Liver (tissue), 9 donors: ENCODE results near the gene HS3ST4. TPM values are rescaled to one million over a fixed set of nuclear protein-coding genes. Genes with fewer than 3 reads are reported as not detected.

Experiments
- DNase-seq: peaks from one replicate; pipeline ENCODE4 v3.0.0-alpha.2; 2017; ENCODE audit warnings: low spot score
- H3K27ac ChIP-seq, 2 donors: one replicate each; pipeline ENCODE4 v1.7.0; 2013; ENCODE audit warnings: inconsistent platforms in 2 of 2, low read length in 2 of 2, control low read depth in 1 of 2, low read depth in 1 of 2, mild to moderate bottlenecking in 1 of 2
- H3K27me3 ChIP-seq, 4 donors: one replicate each; pipeline versions ENCODE4 v1.6.1 to v1.7.0; 2013; ENCODE audit warnings: low read length in 3 of 4, inconsistent platforms in 1 of 4, mild to moderate bottlenecking in 1 of 4, moderate library complexity in 1 of 4; ENCODE audit not compliant: control insufficient read depth in 4 of 4, insufficient read depth in 4 of 4
- H3K36me3 ChIP-seq, 4 donors: one replicate each; pipeline versions ENCODE4 v1.6.1 to v1.7.0; 2013; ENCODE audit warnings: low read length in 3 of 4, mild to moderate bottlenecking in 3 of 4, low read depth in 1 of 4, moderate library complexity in 1 of 4; ENCODE audit not compliant: control insufficient read depth in 4 of 4, insufficient read depth in 3 of 4
- H3K4me1 ChIP-seq, 4 donors: one replicate each; pipeline versions ENCODE4 v1.6.1 to v1.7.0; 2013; ENCODE audit warnings: low read length in 3 of 4, mild to moderate bottlenecking in 3 of 4, moderate library complexity in 1 of 4; ENCODE audit not compliant: control insufficient read depth in 4 of 4, insufficient read depth in 4 of 4
- H3K4me3 ChIP-seq, 3 donors: one replicate each; pipeline versions ENCODE4 v1.6.1 to v1.7.0; 2013; ENCODE audit warnings: low read length in 3 of 3, control low read depth in 1 of 3, low read depth in 1 of 3, mild to moderate bottlenecking in 1 of 3
- H3K9ac ChIP-seq, 2 donors: one replicate each; pipeline ENCODE4 v1.7.0; 2013; ENCODE audit warnings: low read length in 2 of 2, mild to moderate bottlenecking in 2 of 2, moderate library complexity in 2 of 2, control low read depth in 1 of 2, low read depth in 1 of 2
- H3K9me3 ChIP-seq, 4 donors: one replicate each; pipeline versions ENCODE4 v1.6.1 to v1.7.0; 2013; ENCODE audit warnings: low read length in 3 of 4; ENCODE audit not compliant: control insufficient read depth in 4 of 4
- EGR1 ChIP-seq, 2 donors: IDR thresholded peaks; 2 replicates each; pipeline ENCODE4 v1.6.1; 2016 to 2018; ENCODE audit warnings: antibody characterized with exemption in 2 of 2, low read depth in 2 of 2
- FOXA1 ChIP-seq: IDR thresholded peaks from 2 replicates; pipeline ENCODE4 v1.6.1; 2016; ENCODE audit warnings: antibody characterized with exemption
- FOXA2 ChIP-seq: IDR thresholded peaks from 2 replicates; pipeline ENCODE4 v1.6.1; 2016; ENCODE audit warnings: antibody characterized with exemption
- GABPA ChIP-seq, 2 donors: IDR thresholded peaks in 1 of 2; conservative IDR thresholded peaks in 1 of 2; 2 replicates each; pipeline ENCODE4 v1.6.1; 2016; ENCODE audit warnings: antibody characterized with exemption in 2 of 2, mild to moderate bottlenecking in 1 of 2, moderate library complexity in 1 of 2
- HNF4G ChIP-seq: IDR thresholded peaks from 2 replicates; pipeline ENCODE4 v1.6.1; 2016; ENCODE audit warnings: antibody characterized with exemption
- JUND ChIP-seq, 2 donors: IDR thresholded peaks; 2 replicates each; pipeline ENCODE4 v1.6.1; 2016; ENCODE audit warnings: antibody characterized with exemption in 2 of 2
- RAD21 ChIP-seq, 2 donors: IDR thresholded peaks; 2 replicates each; pipeline ENCODE4 v1.6.1; 2016; ENCODE audit warnings: antibody characterized with exemption in 2 of 2, mild to moderate bottlenecking in 2 of 2
- RXRA ChIP-seq, 2 donors: IDR thresholded peaks; 2 replicates each; pipeline ENCODE4 v1.6.1; 2017 to 2018; ENCODE audit warnings: antibody characterized with exemption in 2 of 2, mild to moderate bottlenecking in 1 of 2
- SP1 ChIP-seq: IDR thresholded peaks from 2 replicates; pipeline ENCODE4 v1.6.1; 2018; ENCODE audit warnings: antibody characterized with exemption, mild to moderate bottlenecking
- TAF1 ChIP-seq: conservative IDR thresholded peaks from 2 replicates; pipeline ENCODE4 v1.6.1; 2016; ENCODE audit warnings: antibody characterized with exemption, mild to moderate bottlenecking
- YY1 ChIP-seq: IDR thresholded peaks from 2 replicates; pipeline ENCODE4 v1.6.1; 2016; ENCODE audit warnings: antibody characterized with exemption, mild to moderate bottlenecking
- WGBS: extraction: QIAGEN DNeasy Blood & Tissue Kit; methylation state at CpG from one replicate; pipeline ENCODE4 v1.1.7; 2013; 5-methylcytosine and 5-hydroxymethylcytosine counted together
- polyA plus RNA-seq, 2 donors: library from polyadenylated mRNA; stranded (reverse) in 1 of 2; unstranded in 1 of 2; fragments of 200-250 nt in 1 of 2; fragments of >200 nt in 1 of 2; fragmentation: Nextera tagmentation in 1 of 2; extraction: Ambion mirVana in 1 of 2; gene quantifications; one replicate each; pipeline versions ENCODE4 v1.2.1 to v1.2.3, GENCODE V29; 2013 to 2015
- total RNA-seq, 2 donors: library from RNA; depleted of rRNA; stranded (reverse); fragments of >200 nt; gene quantifications; one replicate each; pipeline ENCODE4 v1.2.3, GENCODE V29; 2014
- TF ChIP-seq, protein P1 (sequence below): IDR thresholded peaks from 2 replicates; pipeline ENCODE4 v1.6.1; 2016; ENCODE audit warnings: antibody characterized with exemption, mild to moderate bottlenecking
- TF ChIP-seq, protein P2 (sequence below): IDR thresholded peaks from 2 replicates; pipeline ENCODE4 v1.6.1; 2016; ENCODE audit warnings: antibody characterized with exemption
- TF ChIP-seq, protein P3 (sequence below): IDR thresholded peaks from 2 replicates; pipeline ENCODE4 v1.6.1; 2016; ENCODE audit warnings: antibody characterized with exemption
- donor health status: healthy.
- donor health status: healthy.
- donor health status: healthy.
- donor health status: healthy.
- donor health status: healthy.

Gene HS3ST4
- total and polyA plus RNA-seq, 4 donors, result not detected

DNA sequence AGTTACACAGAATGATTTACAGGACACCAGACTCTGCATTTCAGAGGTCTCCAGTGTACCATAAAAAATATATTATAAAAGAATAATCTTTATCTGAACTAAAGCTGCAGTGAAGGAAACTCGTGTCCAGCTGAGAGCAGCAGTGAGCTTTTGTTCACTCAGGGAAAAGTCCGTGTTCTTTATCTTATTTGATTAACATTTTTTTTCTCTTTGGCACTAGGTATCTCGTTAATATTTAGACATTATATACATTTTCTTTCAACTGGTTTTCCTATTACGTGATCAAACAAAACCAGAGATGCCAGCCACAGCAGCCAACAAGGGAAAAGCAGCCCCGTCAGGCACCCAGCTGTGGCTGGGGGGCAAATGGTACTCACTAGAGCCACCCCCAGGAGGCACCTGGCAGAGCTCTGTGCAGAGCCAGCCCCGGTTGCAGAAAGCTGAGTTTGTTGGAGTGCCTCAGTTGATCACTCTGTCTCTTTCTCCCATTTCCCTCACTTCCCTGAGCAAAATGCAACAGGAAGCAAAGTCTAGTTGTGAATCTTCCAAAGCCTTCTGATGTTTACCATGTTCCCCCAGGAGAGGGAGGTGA is 1.1 kb upstream of the HS3ST4 start:
- no peak overlapping the region for H3K4me3 ChIP-seq
- no peak overlapping the region for H3K27ac ChIP-seq
- 14% methylated on average over 6 of the region's 6 CpGs for WGBS
- no peak overlapping the region for H3K9ac ChIP-seq
- no peaks in the 10 kb centered on the region for H3K36me3 ChIP-seq
- H3K27me3 ChIP-seq, result peaks cover 0 to 11% (median 8%) of the 10 kb centered on the region in 4 donors
- DNase-seq, result no peak
- H3K9me3 ChIP-seq, result no peaks in the 10 kb centered on the region
- peaks cover 2 to 15% (median 9%) of the 10 kb centered on the region in 4 donors for H3K4me1 ChIP-seq
- TF ChIP-seq FOXA2 (no peak), JUND (IDR thresholded peaks at IDR 0.05) (no peak), FOXA1 (no peak), SP1 (no peak), TAF1 (no peak), RXRA (IDR thresholded peaks at IDR 0.05) (no peak), HNF4G (no peak), EGR1 (IDR thresholded peaks at IDR 0.05; ENCODE audit: low read depth in 2 of 2) (no peak), GABPA (IDR thresholded peaks at IDR 0.05 in 1 of 2, conservative IDR thresholded peaks at IDR 0.05 in 1 of 2) (no peak)
- TF ChIP-seq, protein P1, sequence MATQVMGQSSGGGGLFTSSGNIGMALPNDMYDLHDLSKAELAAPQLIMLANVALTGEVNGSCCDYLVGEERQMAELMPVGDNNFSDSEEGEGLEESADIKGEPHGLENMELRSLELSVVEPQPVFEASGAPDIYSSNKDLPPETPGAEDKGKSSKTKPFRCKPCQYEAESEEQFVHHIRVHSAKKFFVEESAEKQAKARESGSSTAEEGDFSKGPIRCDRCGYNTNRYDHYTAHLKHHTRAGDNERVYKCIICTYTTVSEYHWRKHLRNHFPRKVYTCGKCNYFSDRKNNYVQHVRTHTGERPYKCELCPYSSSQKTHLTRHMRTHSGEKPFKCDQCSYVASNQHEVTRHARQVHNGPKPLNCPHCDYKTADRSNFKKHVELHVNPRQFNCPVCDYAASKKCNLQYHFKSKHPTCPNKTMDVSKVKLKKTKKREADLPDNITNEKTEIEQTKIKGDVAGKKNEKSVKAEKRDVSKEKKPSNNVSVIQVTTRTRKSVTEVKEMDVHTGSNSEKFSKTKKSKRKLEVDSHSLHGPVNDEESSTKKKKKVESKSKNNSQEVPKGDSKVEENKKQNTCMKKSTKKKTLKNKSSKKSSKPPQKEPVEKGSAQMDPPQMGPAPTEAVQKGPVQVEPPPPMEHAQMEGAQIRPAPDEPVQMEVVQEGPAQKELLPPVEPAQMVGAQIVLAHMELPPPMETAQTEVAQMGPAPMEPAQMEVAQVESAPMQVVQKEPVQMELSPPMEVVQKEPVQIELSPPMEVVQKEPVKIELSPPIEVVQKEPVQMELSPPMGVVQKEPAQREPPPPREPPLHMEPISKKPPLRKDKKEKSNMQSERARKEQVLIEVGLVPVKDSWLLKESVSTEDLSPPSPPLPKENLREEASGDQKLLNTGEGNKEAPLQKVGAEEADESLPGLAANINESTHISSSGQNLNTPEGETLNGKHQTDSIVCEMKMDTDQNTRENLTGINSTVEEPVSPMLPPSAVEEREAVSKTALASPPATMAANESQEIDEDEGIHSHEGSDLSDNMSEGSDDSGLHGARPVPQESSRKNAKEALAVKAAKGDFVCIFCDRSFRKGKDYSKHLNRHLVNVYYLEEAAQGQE, result no peak
- TF ChIP-seq, protein P2, sequence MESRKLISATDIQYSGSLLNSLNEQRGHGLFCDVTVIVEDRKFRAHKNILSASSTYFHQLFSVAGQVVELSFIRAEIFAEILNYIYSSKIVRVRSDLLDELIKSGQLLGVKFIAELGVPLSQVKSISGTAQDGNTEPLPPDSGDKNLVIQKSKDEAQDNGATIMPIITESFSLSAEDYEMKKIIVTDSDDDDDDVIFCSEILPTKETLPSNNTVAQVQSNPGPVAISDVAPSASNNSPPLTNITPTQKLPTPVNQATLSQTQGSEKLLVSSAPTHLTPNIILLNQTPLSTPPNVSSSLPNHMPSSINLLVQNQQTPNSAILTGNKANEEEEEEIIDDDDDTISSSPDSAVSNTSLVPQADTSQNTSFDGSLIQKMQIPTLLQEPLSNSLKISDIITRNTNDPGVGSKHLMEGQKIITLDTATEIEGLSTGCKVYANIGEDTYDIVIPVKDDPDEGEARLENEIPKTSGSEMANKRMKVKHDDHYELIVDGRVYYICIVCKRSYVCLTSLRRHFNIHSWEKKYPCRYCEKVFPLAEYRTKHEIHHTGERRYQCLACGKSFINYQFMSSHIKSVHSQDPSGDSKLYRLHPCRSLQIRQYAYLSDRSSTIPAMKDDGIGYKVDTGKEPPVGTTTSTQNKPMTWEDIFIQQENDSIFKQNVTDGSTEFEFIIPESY, result no peak
- TF ChIP-seq, protein P3, sequence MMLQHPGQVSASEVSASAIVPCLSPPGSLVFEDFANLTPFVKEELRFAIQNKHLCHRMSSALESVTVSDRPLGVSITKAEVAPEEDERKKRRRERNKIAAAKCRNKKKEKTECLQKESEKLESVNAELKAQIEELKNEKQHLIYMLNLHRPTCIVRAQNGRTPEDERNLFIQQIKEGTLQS, result no peak

DNA sequence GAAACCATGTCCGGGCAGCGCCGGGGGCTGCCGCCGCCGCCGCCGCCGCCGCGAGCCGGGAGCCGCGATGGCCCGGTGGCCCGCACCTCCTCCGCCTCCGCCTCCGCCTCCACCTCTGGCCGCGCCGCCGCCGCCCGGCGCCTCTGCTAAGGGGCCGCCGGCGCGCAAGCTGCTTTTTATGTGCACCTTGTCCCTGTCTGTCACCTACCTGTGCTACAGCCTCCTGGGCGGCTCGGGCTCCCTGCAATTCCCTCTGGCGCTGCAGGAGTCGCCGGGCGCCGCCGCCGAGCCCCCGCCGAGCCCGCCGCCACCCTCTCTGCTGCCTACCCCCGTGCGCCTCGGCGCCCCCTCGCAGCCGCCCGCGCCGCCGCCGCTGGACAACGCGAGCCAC is 587 bp downstream of the HS3ST4 start:
- DNase-seq, result no peak
- Histone ChIP-seq H3K4me3 (peak overlapping the region in 1 of 3 donors; percentile 49), H3K9me3 (no peaks in the 10 kb centered on the region), H3K27ac (no peak overlapping the region), H3K4me1 (peaks cover 2 to 15% (median 9%) of the 10 kb centered on the region in 4 donors), H3K36me3 (no peaks in the 10 kb centered on the region), H3K27me3 (peaks cover 0 to 11% (median 8%) of the 10 kb centered on the region in 4 donors), H3K9ac (no peak overlapping the region)
- 1% methylated on average over 56 of the region's 56 CpGs for WGBS
- TF ChIP-seq HNF4G (no peak), JUND (IDR thresholded peaks at IDR 0.05) (no peak), FOXA2 (no peak), EGR1 (IDR thresholded peaks at IDR 0.05; ENCODE audit: low read depth in 2 of 2) (no peak), TAF1 (no peak), FOXA1 (no peak), YY1 (no peak), RAD21 (IDR thresholded peaks at IDR 0.05) (no peak), GABPA (IDR thresholded peaks at IDR 0.05 in 1 of 2, conservative IDR thresholded peaks at IDR 0.05 in 1 of 2) (no peak)
- TF ChIP-seq, protein P2, result no peak
